NOMO-1 treated with DMSO at 0.1 percent for 48 hours (cell line): ENCODE results near the gene DCTD.
"Not testable (repeated sequence)": the region's sequence is repeated elsewhere in the genome, so short reads cannot be mapped to it uniquely, and the experiment has no call there.

Experiments
- DNase-seq: peaks from one replicate; lab custom pipeline; 2025; ENCODE audit not compliant: unreplicated experiment; lab: John Stamatoyannopoulos, UW

The DCTD gene

GRCh38 chr4:182922501-182923284 is 5.5 kb upstream of the DCTD start:
- no peak for DNase-seq

- DNase-seq: no peak
These were observed 4.4 kb upstream of the DCTD start for GRCh38 chr4:182921608-182922007.

GRCh38 chr4:182920676-182921075 is 3.5 kb upstream of the DCTD start:
- DNase-seq: no peak

- DNase-seq: peak; percentile 61
These were observed 1.7 kb upstream of the DCTD start for GRCh38 chr4:182918791-182919302.

- no peak for DNase-seq
These were observed 940 bp upstream of the DCTD start for GRCh38 chr4:182918044-182918607.

- DNase-seq: peak; percentile 26
These were observed 554 bp downstream of the DCTD start for GRCh38 chr4:182916483-182917181.

- no peak for DNase-seq
These were observed 2.8 kb downstream of the DCTD start for GRCh38 chr4:182914357-182914756.

GRCh38 chr4:182913621-182914020 is 3.6 kb downstream of the DCTD start:
- no peak for DNase-seq

- DNase-seq: no peak
These were observed 4.2 kb downstream of the DCTD start for GRCh38 chr4:182913036-182913435.

- no peak for DNase-seq
These were observed 9.1 kb downstream of the DCTD start for GRCh38 chr4:182908124-182908523.

GRCh38 chr4:182907396-182907795 is 9.8 kb downstream of the DCTD start:
- DNase-seq: no peak

- no peak for DNase-seq
These were observed 10.4 kb downstream of the DCTD start for GRCh38 chr4:182906786-182907185.

GRCh38 chr4:182905038-182905437 is 12.1 kb downstream of the DCTD start:
- DNase-seq: no peak

- DNase-seq: no peak
These were observed 12.9 kb downstream of the DCTD start for GRCh38 chr4:182904211-182904761.

GRCh38 chr4:182903013-182903412 is 14.2 kb downstream of the DCTD start:
- no peak for DNase-seq

- no peak for DNase-seq
These were observed 15.8 kb downstream of the DCTD start for GRCh38 chr4:182901337-182901736.

- not testable (repeated sequence) for DNase-seq
These were observed 17.2 kb downstream of the DCTD start for GRCh38 chr4:182900021-182900420.

- DNase-seq: no peak
These were observed 18.7 kb downstream of the DCTD start for GRCh38 chr4:182898479-182898799.

GRCh38 chr4:182897601-182898478 is 19.3 kb downstream of the DCTD start:
- no peak for DNase-seq

GRCh38 chr4:182896421-182896820 is 20.8 kb downstream of the DCTD start:
- DNase-seq: no peak

- DNase-seq: no peak
These were observed 21.3 kb downstream of the DCTD start for GRCh38 chr4:182895791-182896292.
